RWPE2 (cell line): ENCODE measurements around the gene PTPN20.

ENCODE experiments used
- ATAC-seq: fragments of 200-7000 bp; cut with Tn5 transposase; 3 replicates; pipeline ENCODE4 v1.9.1; 2021; ENCODE audit warnings: low read depth
- DNase-seq: peaks from one replicate; pipeline ENCODE4 v3.0.0-alpha.2; 2020; ENCODE audit warnings: low spot score
- H3K27ac ChIP-seq: fragments of 450-650 bp; 2 replicates; pipeline ENCODE4 v1.5.1; 2017; ENCODE audit warnings: mild to moderate bottlenecking; ENCODE audit not compliant: poor library complexity, severe bottlenecking
- H3K27me3 ChIP-seq: fragments of 250-450 bp; sonication (Bioruptor Pico); 2 replicates; pipeline ENCODE4 v1.5.1; 2021; ENCODE audit warnings: mild to moderate bottlenecking, moderate library complexity; ENCODE audit not compliant: insufficient read depth, poor library complexity, severe bottlenecking
- H3K36me3 ChIP-seq: fragments of 250-450 bp; sonication (Bioruptor Pico); 2 replicates; pipeline ENCODE4 v1.5.1; 2020; ENCODE audit warnings: low read depth, mild to moderate bottlenecking, moderate library complexity
- H3K4me1 ChIP-seq: fragments of 250-450 bp; sonication (Bioruptor Pico); 2 replicates; pipeline ENCODE4 v1.5.1; 2021; ENCODE audit warnings: mild to moderate bottlenecking, moderate library complexity; ENCODE audit not compliant: insufficient read depth, poor library complexity, severe bottlenecking
- H3K4me3 ChIP-seq: fragments of 250-450 bp; sonication (Bioruptor Pico); 2 replicates; pipeline ENCODE4 v1.5.1; 2021; ENCODE audit warnings: mild to moderate bottlenecking, moderate library complexity; ENCODE audit not compliant: severe bottlenecking
- H3K9me3 ChIP-seq: fragments of 250-450 bp; sonication (Bioruptor Pico); 2 replicates; pipeline ENCODE4 v1.5.1; 2021; ENCODE audit warnings: mild to moderate bottlenecking, moderate library complexity; ENCODE audit not compliant: severe bottlenecking
- TF ChIP-seq, protein P1 (sequence below): fragments of 450-650 bp; IDR thresholded peaks from one replicate; pipeline ENCODE4 v1.5.1; 2017; ENCODE audit warnings: mild to moderate bottlenecking, moderate library complexity; ENCODE audit not compliant: poor library complexity, severe bottlenecking

PTPN20 gene

GRCh38 chr10:47023237-47024045 lies 112.2 kb downstream of the PTPN20 start:
- Histone ChIP-seq H3K36me3 (no peaks in the 10 kb centered on the region), H3K4me1 (no peaks in the 10 kb centered on the region), H3K4me3 (no peak overlapping the region), H3K27ac (no peak overlapping the region), H3K27me3 (no peaks in the 10 kb centered on the region), H3K9me3 (no peaks in the 10 kb centered on the region)
- TF ChIP-seq, protein P1, sequence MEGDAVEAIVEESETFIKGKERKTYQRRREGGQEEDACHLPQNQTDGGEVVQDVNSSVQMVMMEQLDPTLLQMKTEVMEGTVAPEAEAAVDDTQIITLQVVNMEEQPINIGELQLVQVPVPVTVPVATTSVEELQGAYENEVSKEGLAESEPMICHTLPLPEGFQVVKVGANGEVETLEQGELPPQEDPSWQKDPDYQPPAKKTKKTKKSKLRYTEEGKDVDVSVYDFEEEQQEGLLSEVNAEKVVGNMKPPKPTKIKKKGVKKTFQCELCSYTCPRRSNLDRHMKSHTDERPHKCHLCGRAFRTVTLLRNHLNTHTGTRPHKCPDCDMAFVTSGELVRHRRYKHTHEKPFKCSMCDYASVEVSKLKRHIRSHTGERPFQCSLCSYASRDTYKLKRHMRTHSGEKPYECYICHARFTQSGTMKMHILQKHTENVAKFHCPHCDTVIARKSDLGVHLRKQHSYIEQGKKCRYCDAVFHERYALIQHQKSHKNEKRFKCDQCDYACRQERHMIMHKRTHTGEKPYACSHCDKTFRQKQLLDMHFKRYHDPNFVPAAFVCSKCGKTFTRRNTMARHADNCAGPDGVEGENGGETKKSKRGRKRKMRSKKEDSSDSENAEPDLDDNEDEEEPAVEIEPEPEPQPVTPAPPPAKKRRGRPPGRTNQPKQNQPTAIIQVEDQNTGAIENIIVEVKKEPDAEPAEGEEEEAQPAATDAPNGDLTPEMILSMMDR, result no peak
- ATAC-seq (no peak), DNase-seq (no peak)

DNA sequence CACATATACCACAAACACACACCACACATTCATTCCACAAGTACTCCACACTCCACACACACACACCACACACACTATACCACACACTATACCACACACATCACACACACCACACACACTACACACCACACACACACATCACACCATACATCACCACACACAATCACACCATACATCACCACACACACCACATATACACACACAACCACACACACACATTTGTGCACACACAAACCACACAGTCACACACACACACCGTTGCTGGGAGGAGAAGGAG lies 112.8 kb downstream of the PTPN20 start:
- TF ChIP-seq, protein P1, result no peak
- H3K4me1 ChIP-seq, result no peaks in the 10 kb centered on the region
- no peak overlapping the region for H3K4me3 ChIP-seq
- no peaks in the 10 kb centered on the region for H3K27me3 ChIP-seq
- H3K27ac ChIP-seq, result no peak overlapping the region
- H3K9me3 ChIP-seq, result no peaks in the 10 kb centered on the region
- DNase-seq (no peak), ATAC-seq (no peak)
- no peaks in the 10 kb centered on the region for H3K36me3 ChIP-seq

DNA sequence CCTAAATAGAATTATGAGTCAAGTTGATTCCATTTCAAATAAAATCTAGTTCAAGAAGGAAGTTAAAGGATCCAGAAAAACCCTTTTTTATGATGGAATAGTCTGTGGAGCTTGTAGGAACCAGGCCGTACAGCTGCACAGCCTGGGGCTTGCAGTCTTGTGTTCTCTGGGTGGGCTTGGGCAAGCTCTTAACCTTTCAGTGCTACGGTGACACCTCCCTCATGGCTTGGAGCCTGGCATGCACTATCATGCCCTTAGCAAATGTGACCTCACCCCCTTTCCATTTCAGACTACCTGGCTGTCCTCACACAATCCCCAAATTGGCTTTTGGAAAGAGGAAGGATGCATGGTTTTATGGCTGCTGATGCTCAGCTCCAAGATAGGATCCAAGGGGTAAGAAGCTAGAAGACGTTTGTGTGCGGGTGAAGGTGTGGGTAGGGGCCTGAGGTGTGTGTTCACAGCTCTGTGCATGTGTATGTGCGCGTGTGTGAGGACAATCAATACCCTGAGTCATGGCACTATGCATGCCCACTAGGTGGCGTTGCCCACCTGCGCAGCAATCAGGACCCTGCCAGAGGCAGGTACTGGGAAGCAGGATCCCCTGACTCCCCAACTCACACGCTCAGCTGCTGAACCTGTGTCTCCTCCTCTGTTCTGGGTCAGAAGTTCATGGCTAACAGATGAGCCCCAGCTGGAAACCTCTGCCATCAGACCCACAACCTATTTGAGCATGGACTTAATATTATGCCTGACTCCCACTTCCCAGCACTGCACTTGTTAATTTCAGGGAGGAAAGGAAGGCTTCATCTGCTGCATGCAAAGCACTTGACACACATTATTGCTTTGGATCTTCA lies 113.4 kb downstream of the PTPN20 start:
- Histone ChIP-seq H3K4me3 (no peak overlapping the region), H3K9me3 (no peaks in the 10 kb centered on the region), H3K4me1 (no peaks in the 10 kb centered on the region), H3K27me3 (no peaks in the 10 kb centered on the region), H3K36me3 (no peaks in the 10 kb centered on the region), H3K27ac (no peak overlapping the region)
- no peak for DNase-seq
- TF ChIP-seq, protein P1, result peak; percentile 91
- peak; percentile 85 for ATAC-seq

DNA sequence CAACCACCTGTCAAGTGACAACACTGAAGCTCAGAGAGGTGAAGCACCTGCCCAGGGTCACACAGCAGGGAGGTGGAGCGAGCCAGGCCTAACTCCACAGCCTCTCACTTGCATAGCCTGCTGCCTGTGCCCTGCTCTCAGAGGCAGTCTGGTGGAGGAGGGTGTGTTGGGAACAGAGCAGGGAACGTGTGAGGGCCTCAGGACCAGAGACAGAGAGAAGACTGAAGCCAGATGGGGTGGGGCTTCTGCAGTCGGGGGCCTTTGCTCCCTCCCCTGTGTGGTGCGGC lies 114.0 kb downstream of the PTPN20 start:
- Histone ChIP-seq H3K9me3 (no peaks in the 10 kb centered on the region), H3K27ac (no peak overlapping the region), H3K4me3 (no peak overlapping the region)

More for the DNA sequence above, 114.0 kb downstream of the PTPN20 start:
- Histone ChIP-seq H3K36me3 (no peaks in the 10 kb centered on the region), H3K4me1 (no peaks in the 10 kb centered on the region), H3K27me3 (no peaks in the 10 kb centered on the region)
- DNase-seq (no peak), ATAC-seq (no peak)
- TF ChIP-seq, protein P1, result no peak
